DLD1 (cell line): ENCODE results near the gene INSM2.

Source experiments
- in situ Hi-C: cut with HindIII; loops from 2 replicates; pipeline ENCODE4 v1.10.0; 2017; ENCODE audit warnings: low sequenced_read_pairs

Gene INSM2

DNA sequence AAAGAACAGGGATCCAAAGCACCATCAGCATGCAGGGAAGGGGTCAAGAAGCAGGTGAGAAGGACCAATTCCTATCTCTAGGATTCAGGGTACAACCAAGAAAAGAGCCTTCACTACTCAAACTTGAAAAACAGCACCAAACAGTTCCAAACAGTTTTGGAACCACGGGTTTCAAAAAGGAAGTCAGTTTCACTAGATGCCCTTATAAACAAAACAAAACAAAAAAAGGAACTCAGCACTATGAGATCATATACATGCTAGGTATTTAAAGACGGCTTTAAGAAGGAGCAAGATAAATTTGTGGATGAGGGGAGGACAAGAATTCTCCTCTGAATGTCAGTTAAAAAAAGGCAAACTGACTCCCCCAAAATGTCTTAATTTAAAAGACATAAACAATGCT is 6.0 kb downstream of the INSM2 start:
- in situ Hi-C loops = no loop called here

DNA sequence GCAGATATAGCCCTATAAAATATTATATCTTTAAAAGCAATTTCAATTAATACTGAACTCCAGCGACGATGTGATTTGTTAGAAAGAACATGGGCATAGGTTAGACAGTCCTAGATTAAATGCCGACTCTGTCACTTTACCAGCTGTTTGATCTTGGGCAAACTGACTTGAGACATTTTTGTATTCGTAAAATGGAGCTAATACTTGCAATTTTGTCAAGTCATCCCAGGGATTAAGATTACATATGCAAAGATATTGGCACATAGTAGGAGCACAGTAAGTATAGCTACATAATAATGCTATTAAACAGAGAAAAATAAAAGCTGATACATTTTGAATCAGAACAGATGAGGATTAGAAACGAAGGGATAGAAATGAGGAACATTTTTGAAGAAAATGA is 9.0 kb downstream of the INSM2 start:
- in situ Hi-C loops = no loop called here

DNA sequence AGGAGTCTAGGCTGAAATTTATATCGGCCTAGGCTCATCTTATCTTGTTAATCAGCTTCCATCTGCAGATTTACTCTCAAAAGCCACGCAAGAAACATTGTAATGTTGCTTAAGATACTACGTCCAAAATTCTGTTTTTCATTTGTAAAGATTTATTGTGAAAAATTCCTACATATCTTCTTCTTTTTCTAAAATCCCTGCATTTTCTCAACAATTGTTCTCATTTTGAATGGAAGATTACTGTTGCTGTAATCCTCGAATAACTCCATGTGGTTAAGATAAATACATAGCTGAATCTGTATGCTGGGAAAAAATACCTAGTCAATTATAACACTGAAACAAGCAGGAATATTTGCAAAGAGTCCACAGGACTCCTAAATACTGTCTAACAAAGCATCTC is 15.6 kb downstream of the INSM2 start:
- in situ Hi-C loops = no loop called here

DNA sequence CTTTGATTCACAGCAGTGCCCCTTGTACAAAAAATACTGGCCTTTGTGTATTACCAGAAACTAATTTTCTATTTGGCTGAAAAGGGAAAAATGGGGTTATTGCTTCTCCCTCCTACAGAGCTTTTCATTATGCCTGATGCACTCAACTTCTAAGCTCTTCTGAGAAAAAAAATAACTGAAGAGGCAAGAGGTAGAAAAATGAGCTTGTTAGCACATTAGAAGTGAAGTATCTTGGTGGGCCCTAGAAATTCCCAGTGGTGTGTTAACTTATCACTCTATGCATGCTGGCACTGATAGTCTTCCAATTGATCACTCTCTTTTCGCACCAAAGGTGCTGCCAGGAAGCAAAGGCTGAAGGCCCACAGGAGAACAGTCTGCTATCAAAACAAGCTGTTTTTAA is 17.1 kb downstream of the INSM2 start:
- in situ Hi-C loops = no loop called here

DNA sequence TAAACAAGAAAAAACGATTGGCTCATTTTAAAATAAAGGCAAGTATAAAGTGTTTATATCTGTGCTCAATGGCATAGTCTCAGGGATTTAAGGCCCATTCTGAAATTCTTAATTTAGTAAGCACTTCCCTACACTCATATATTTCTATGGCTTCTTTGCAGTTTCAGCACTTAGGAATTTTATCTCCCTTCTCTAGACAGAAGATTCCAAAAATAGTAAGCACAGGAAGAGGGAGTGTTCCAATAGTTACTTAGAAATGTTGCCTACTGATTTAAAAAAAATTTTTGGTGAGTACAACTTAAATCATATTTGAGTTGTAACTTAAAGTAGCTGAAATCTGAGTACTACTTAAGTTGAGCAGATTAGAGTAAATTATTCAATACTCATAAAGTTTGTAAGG is 19.8 kb downstream of the INSM2 start:
- in situ Hi-C loops = no loop called here

DNA sequence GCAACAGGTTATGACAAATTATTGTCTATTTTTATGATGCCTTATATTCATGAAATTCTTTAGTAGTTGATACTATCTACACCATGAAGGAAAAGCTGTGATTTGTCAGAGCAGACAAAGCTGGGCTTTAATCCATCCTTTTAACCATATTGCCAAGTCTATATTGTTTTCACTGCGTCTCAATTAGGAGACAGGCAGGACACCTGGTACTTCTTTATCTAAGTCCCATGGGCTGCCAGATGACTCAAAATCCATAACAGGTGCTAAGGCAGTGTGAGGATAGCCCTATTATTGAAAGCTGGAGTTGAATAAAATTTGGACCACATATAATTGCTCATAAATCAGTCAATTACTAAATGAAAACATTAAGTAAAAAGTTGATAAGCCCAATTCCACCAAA is 22.6 kb downstream of the INSM2 start:
- in situ Hi-C loops = no loop called here

DNA sequence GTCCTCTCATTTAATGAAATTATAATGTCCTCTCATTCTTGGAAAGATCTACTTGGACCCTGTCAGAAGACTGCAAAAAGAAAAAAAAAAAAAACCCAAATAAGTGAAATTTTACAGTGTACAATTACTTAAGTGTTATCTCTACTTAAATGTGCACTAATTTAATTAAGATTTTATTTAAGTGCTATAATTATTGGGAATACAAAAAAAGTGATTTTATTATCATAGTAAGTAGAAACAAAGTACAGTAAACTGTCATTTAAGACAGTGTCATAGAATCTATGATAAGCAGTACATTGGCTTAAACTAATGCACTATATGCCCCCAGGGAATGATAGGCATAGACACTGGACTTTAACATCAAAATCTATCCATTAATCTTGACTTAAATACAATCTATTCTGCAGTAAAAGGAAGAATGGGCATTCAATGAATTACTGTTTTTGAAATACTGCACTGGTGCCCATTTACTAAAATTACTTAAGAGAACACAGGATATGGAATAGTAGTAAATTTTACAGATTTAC is 23.3 kb downstream of the INSM2 start:
- in situ Hi-C loops = no loop called here

DNA sequence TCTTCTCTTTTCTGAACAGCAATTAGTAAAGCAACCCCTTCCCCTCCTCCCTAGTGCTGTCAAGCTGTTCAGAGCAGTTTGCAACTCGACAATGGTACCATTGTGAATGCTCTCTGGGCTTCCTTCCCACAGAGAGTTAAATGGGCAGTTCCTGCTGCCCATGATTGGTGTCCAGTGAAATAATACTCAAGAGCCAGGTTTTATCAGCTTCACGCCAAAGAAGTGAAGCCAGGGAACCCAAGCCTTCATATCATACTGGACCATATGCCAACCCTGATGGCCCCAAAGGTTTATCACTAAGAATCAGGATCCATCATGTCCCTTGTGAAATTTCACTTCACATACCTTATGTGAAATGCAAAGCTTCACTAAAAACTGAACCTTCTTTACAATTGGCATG is 24.7 kb downstream of the INSM2 start:
- in situ Hi-C loops = no loop called here

DNA sequence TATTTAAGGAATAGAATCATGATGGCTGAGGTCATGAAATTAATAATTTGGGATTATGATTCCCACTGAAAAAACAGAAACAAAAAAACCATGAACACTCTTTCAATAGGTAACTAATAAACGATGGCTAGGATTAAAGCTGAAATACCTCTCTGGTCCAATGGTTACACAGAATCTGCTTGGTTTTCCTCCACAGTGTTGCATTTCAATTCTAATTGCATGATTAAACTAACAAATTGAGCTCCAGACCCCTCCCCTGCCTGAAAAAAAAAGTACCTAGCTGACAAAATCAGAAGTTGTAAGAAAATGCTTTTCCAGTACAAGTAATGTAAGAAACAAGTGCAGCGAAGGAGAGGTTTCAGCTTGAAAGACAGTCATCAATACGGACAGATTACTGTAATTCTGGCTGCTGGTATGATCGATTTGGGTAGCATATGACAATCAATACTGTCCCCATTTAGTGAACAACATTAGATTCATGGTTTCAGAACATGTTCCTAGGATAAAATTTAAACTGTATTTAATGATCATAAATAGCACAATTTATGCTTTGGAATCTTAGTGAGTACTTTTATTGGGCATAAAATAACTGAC is 32.0 kb downstream of the INSM2 start:
- in situ Hi-C loops = no loop called here

DNA sequence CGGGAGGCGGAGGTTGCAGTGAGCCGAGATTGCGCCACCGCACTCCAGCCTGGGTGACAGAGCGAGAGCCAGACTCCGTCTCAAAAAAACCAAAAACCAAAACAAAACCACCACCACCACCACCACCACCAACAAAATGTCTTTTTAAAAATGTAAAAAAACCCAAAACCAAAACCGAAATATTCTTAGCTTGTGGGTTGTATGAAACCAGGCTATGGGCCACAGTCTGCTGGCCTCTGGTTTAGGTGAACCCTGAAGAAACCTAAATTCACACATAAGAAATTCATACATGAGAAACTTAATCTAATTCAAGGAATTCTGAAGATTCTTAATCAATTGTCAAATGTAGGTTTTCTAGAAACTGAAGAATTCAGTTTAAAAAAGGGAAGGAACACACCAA is 37.6 kb downstream of the INSM2 start:
- in situ Hi-C loops = no loop called here

DNA sequence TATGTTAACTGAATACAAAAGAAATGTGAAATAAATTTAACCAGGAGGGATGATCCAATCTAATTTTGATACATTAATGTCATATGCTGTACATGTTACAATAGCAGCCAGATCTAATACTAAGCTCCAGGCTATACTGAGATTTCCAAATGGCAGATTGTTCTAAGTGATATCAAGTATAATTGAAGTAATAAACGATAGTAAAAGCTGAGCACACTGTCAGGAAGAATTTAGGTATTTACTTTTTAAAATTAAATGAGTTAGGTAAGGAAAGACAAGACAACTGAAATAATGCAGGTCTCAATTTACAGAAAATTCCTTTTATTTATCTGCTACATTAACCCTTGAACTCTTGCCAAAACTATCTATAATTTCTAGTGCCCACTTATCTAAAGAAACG is 39.9 kb downstream of the INSM2 start:
- in situ Hi-C loops = no loop called here

DNA sequence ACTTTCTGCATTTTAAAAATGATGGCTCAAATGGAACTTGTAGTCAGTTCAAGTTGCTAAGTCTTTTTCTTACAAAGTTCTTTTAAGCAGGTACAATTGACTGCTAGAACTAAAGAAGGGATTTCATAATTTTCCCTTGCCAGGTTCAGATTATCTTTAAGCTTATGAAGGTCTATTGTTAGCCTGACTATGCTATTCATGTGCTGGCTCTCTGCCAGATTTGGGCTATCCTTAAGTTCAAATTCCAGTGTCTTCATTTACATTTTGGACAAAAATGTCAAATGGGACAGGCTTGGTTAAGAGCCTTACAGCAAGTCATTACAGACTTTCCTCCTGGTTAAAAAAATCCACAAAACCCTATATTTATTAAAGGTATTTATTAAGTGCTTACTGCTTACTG is 42.3 kb downstream of the INSM2 start:
- in situ Hi-C loops = loop anchor here (25.0 kb wide), 2 partner anchors 111 to 139 kb away; no protein-coding TSS in a partner anchor

DNA sequence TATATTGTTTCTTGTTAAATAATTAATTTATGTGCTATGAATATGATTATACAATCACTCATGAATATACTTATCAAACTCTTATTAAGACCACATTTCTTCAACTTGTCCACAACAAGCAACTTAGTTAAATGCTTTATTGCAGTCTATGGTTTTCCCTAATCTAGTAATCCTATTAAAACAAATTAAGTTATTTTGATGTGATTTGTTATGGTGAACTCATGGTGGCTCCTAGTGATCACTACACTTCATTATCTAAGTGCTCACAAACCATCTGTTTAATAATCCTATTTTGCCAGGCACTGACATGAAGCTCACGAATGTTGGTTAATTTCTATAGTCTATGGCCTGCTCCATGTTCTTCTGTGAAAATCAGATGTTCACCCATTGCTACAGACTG is 42.9 kb downstream of the INSM2 start:
- in situ Hi-C loops = loop anchor here (25.0 kb wide), 2 partner anchors 110 to 140 kb away; no protein-coding TSS in a partner anchor

DNA sequence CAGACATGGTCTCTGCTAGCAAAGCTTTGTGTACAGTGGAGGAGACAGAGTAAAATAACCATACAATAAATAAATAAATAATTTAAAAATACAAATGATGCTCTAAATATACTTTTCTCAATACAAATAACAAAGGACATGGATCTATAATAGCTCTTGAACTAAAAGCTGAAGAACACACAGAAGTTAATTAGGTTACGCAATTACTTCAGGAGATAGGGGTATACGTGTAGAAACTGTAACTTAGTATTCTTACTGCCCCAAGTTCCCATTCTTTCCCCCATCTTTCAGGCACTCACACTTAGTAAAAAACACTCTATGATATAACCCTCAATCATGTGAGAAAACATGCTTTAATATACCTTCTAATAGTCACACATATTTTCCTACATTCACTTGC is 44.2 kb downstream of the INSM2 start:
- in situ Hi-C loops = loop anchor here (25.0 kb wide), 2 partner anchors 109 to 141 kb away; no protein-coding TSS in a partner anchor

DNA sequence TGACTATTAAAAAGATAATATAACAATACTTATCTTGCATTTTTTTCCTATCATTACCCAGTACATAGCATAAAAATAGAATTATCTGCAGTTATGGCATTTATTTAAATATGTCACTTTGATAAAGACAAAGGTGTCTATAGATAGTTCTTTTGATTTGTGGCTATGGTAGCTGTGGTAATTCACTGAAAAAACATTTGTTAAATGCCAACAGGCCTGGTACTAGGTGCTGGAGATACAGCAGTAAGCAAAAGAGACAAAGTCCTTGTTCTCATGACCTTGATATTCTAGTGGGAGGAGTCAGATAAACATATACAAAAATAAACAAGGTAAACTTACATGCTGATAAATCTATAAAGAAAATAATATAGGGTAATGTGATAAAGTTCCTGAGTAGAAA is 44.7 kb downstream of the INSM2 start:
- in situ Hi-C loops = loop anchor here (25.0 kb wide), 2 partner anchors 109 to 141 kb away; no protein-coding TSS in a partner anchor
